Duodenal mucosa (tissue), 2 donors: ENCODE measurements around the gene DIP2C.

Experiments used
- H3K27ac ChIP-seq: one replicate; pipeline ENCODE4 v1.7.0; 2013; ENCODE audit warnings: low read depth, low read length
- H3K27me3 ChIP-seq, 2 donors: one replicate each; pipeline ENCODE4 v1.7.0; 2013; ENCODE audit warnings: low read length in 2 of 2, control low read depth in 1 of 2; ENCODE audit not compliant: insufficient read depth in 2 of 2, control insufficient read depth in 1 of 2
- H3K36me3 ChIP-seq, 2 donors: one replicate each; pipeline ENCODE4 v1.7.0; 2013; ENCODE audit warnings: low read length in 2 of 2, control low read depth in 1 of 2; ENCODE audit not compliant: insufficient read depth in 2 of 2, control insufficient read depth in 1 of 2
- H3K4me1 ChIP-seq, 2 donors: one replicate each; pipeline ENCODE4 v1.7.0; 2013; ENCODE audit warnings: low read length in 2 of 2, control low read depth in 1 of 2; ENCODE audit not compliant: insufficient read depth in 2 of 2, control insufficient read depth in 1 of 2
- H3K4me3 ChIP-seq, 2 donors: one replicate each; pipeline ENCODE4 v1.7.0; 2013; ENCODE audit warnings: low read length in 2 of 2, low read depth in 1 of 2
- H3K9ac ChIP-seq, 2 donors: one replicate each; pipeline ENCODE4 v1.7.0; 2013; ENCODE audit warnings: low read length in 2 of 2, low read depth in 1 of 2
- H3K9me3 ChIP-seq, 2 donors: one replicate each; pipeline ENCODE4 v1.7.0; 2013; ENCODE audit warnings: low read length in 2 of 2, control low read depth in 1 of 2; ENCODE audit not compliant: control insufficient read depth in 1 of 2

The DIP2C gene

GRCh38 chr10:529468-530230 is 159.8 kb downstream of the DIP2C start:
- H3K4me3 ChIP-seq, result no peak overlapping the region
- H3K36me3 ChIP-seq, result no peaks in the 10 kb centered on the region
- H3K9ac ChIP-seq, result no peak overlapping the region
- no peaks in the 10 kb centered on the region for H3K4me1 ChIP-seq
- no peaks in the 10 kb centered on the region for H3K9me3 ChIP-seq
- no peaks in the 10 kb centered on the region for H3K27me3 ChIP-seq
- no peak overlapping the region for H3K27ac ChIP-seq

- no peaks in the 10 kb centered on the region for H3K9me3 ChIP-seq
- H3K36me3 ChIP-seq, result no peaks in the 10 kb centered on the region
- H3K9ac ChIP-seq, result no peak overlapping the region
- H3K4me3 ChIP-seq, result no peak overlapping the region
- no peaks in the 10 kb centered on the region for H3K4me1 ChIP-seq
- no peak overlapping the region for H3K27ac ChIP-seq
- H3K27me3 ChIP-seq, result no peaks in the 10 kb centered on the region
Observed at GRCh38 chr10:528173-529165, 161.0 kb downstream of the DIP2C start.

GRCh38 chr10:527416-527815 is 162.1 kb downstream of the DIP2C start:
- H3K27ac ChIP-seq, result no peak overlapping the region
- H3K9ac ChIP-seq, result no peak overlapping the region

GRCh38 chr10:526651-527312 is 162.7 kb downstream of the DIP2C start:
- Histone ChIP-seq H3K4me3 (no peak overlapping the region), H3K9me3 (no peaks in the 10 kb centered on the region), H3K36me3 (no peaks in the 10 kb centered on the region), H3K27me3 (no peaks in the 10 kb centered on the region), H3K4me1 (no peaks in the 10 kb centered on the region), H3K27ac (no peak overlapping the region), H3K9ac (no peak overlapping the region)

More at GRCh38 chr10:527416-527815, 162.1 kb downstream of the DIP2C start:
- Histone ChIP-seq H3K9me3 (no peaks in the 10 kb centered on the region), H3K36me3 (no peaks in the 10 kb centered on the region), H3K27me3 (no peaks in the 10 kb centered on the region), H3K4me3 (no peak overlapping the region), H3K4me1 (no peaks in the 10 kb centered on the region)

- no peaks in the 10 kb centered on the region for H3K4me1 ChIP-seq
- H3K36me3 ChIP-seq, result no peaks in the 10 kb centered on the region
- no peak overlapping the region for H3K4me3 ChIP-seq
- H3K9me3 ChIP-seq, result no peaks in the 10 kb centered on the region
- no peak overlapping the region for H3K9ac ChIP-seq
- H3K27ac ChIP-seq, result no peak overlapping the region
- H3K27me3 ChIP-seq, result no peaks in the 10 kb centered on the region
Observed at GRCh38 chr10:525565-526315, 163.7 kb downstream of the DIP2C start.

GRCh38 chr10:523925-524324 is 165.5 kb downstream of the DIP2C start:
- H3K27me3 ChIP-seq, result no peaks in the 10 kb centered on the region
- H3K4me1 ChIP-seq, result no peaks in the 10 kb centered on the region
- H3K36me3 ChIP-seq, result no peaks in the 10 kb centered on the region
- H3K27ac ChIP-seq, result no peak overlapping the region
- H3K9ac ChIP-seq, result no peak overlapping the region
- no peak overlapping the region for H3K4me3 ChIP-seq
- H3K9me3 ChIP-seq, result no peaks in the 10 kb centered on the region

GRCh38 chr10:522350-522749 is 167.1 kb downstream of the DIP2C start:
- Histone ChIP-seq H3K9ac (no peak overlapping the region), H3K27me3 (no peaks in the 10 kb centered on the region), H3K4me1 (no peaks in the 10 kb centered on the region), H3K27ac (no peak overlapping the region), H3K4me3 (no peak overlapping the region), H3K9me3 (no peaks in the 10 kb centered on the region), H3K36me3 (no peaks in the 10 kb centered on the region)

- Histone ChIP-seq H3K27me3 (no peaks in the 10 kb centered on the region), H3K9ac (no peak overlapping the region), H3K36me3 (no peaks in the 10 kb centered on the region), H3K27ac (no peak overlapping the region), H3K4me1 (no peaks in the 10 kb centered on the region), H3K4me3 (no peak overlapping the region), H3K9me3 (no peaks in the 10 kb centered on the region)
Observed at GRCh38 chr10:521261-522250, 167.9 kb downstream of the DIP2C start.

- Histone ChIP-seq H3K9me3 (no peaks in the 10 kb centered on the region), H3K4me3 (no peak overlapping the region), H3K27ac (no peak overlapping the region), H3K9ac (no peak overlapping the region), H3K27me3 (no peaks in the 10 kb centered on the region), H3K4me1 (no peaks in the 10 kb centered on the region), H3K36me3 (no peaks in the 10 kb centered on the region)
Observed at GRCh38 chr10:520402-520787, 169.1 kb downstream of the DIP2C start.
